ENCODE results near the gene STXBP4.
A peak's percentile ranks its signal among the peaks of the same experiment; 100 is the strongest.

The STXBP4 gene

DNA sequence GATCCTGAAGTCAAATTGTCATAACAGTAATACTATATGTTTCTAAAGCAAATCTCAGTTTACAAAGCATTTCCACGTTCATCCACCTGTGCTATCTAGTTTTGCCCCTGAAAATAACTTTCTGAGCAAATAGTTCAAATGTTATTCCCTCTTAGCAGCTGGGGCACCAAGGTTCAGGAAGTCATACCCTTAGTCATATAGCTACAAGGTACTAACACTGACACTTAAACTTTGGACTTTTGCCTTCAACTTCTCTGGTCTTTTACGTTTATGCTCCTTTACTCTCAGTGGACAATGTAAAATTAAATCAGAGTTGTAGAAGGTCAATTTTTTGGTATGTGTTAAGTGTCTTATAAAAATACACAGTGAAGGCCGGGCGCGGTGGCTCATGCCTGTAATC is 33.1 kb upstream of the STXBP4 start:
- TF ChIP-seq, protein P1, sequence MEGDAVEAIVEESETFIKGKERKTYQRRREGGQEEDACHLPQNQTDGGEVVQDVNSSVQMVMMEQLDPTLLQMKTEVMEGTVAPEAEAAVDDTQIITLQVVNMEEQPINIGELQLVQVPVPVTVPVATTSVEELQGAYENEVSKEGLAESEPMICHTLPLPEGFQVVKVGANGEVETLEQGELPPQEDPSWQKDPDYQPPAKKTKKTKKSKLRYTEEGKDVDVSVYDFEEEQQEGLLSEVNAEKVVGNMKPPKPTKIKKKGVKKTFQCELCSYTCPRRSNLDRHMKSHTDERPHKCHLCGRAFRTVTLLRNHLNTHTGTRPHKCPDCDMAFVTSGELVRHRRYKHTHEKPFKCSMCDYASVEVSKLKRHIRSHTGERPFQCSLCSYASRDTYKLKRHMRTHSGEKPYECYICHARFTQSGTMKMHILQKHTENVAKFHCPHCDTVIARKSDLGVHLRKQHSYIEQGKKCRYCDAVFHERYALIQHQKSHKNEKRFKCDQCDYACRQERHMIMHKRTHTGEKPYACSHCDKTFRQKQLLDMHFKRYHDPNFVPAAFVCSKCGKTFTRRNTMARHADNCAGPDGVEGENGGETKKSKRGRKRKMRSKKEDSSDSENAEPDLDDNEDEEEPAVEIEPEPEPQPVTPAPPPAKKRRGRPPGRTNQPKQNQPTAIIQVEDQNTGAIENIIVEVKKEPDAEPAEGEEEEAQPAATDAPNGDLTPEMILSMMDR (conservative IDR thresholded peaks at IDR 0.05; ENCODE audit: low read length), result no peak
- H3K4me3 ChIP-seq (ENCODE audit: low read length), result no peak overlapping the region
- DNase-seq (ENCODE audit: low read depth), result no peak

DNA sequence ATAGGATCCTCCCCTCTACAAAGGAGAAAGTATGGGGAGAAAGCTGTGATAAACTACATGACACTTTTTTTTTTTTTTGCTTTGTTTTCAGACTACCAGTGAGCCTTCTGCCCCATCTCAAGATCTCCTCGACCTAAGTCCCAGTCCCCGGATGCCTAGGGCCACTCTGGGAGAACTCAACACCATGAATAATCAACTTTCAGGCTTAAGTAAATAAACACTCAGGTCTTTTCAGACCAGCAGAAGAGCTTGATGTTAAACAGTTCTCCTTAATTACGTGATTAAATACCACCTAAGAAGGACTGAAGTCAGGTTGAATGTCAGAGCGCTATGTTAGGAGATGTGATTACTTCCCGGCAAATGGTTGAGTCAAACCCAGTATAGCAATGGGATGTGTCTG is 31.5 kb upstream of the STXBP4 start:
- DNase-seq (ENCODE audit: low read depth), result no peak
- TF ChIP-seq, protein P1 (conservative IDR thresholded peaks at IDR 0.05; ENCODE audit: low read length), result no peak

DNA sequence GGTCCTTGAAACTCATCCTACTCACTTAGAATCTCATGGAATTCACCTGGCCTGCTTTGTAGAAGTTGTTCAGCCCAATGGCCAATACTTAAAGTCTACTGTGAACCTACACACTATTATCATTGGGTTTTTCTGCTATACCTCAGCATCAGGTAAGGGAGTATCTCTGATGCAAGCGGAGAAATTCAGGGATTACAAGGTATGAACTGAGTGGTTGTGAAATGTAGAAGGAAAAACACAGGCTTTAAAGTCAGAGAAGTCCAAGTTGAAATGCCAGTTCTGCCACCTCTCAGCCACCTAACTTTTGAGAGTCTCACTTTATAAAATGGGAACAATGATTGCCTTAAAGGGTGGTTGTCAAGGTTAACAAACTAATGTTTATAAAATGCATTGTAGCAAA is 31.1 kb upstream of the STXBP4 start:
- no peak for DNase-seq (ENCODE audit: low read depth)
- TF ChIP-seq, protein P1 (conservative IDR thresholded peaks at IDR 0.05; ENCODE audit: low read length), result no peak
- H3K4me3 ChIP-seq (ENCODE audit: low read length), result no peak overlapping the region

More for the DNA sequence above, 31.5 kb upstream of the STXBP4 start:
- H3K4me3 ChIP-seq (ENCODE audit: low read length), result no peak overlapping the region

DNA sequence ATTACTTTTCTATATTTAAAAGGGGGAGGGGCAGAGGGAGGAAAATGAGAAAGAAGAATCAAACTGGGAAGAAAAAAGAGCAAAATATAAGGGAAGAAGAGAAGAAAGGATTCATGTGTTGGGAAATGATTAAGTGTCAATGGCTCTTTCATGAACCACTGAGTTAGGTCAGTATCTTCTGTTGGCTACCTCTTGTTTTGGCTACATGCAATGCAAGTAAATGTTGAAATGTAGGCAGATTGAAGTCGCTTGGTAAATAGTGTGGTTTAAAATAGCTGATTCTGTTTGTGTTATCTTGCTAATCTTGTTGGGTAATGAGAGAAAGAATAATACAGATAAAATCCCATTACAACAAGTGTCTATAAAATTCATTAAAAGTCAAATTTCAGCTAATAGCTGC is 27.3 kb upstream of the STXBP4 start:
- H3K4me3 ChIP-seq (ENCODE audit: low read length), result no peak overlapping the region
- no peak for DNase-seq (ENCODE audit: low read depth)
- TF ChIP-seq, protein P1 (conservative IDR thresholded peaks at IDR 0.05; ENCODE audit: low read length), result no peak

DNA sequence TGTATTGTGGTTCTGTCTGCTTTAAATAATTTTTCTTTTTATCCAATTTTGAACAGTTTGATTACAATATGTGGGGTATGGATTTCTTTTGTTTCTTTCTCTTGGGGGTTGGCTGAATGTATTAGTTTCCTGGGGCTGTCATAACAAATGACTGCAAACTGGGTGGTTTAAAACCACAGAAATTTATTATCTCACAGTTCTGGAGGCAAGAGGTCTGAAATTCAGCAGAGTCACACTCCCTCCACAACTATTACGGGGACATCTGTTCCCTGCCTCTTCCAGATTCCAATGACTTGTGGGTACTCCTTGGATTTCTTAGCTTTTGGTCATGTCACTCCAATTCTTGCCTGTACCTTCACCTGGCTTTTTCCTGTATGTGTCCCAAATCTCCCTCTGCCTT is 23.8 kb upstream of the STXBP4 start:
- DNase-seq (ENCODE audit: low read depth), result peak; percentile 71
- no peak overlapping the region for H3K4me3 ChIP-seq (ENCODE audit: low read length)
- TF ChIP-seq, protein P1 (conservative IDR thresholded peaks at IDR 0.05; ENCODE audit: low read length), result no peak

DNA sequence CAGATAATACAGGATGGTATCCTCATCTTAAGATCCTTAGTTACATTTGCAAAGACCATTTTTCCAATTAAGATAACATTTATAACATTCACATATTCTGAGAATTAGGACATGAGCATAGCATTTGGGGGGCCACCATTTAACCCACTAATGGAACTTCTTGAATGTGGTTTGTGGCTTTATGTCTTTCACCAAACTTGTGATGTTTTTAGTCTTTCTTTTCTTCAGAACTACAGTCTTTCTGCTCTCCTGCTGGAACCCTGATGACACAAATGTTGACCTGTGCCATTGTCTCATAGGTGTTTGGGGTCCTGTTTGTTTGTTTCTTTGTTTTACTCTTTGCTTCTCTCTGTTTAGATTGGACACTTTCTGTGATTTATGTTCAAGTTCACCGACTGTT is 23.3 kb upstream of the STXBP4 start:
- H3K4me3 ChIP-seq (ENCODE audit: low read length), result no peak overlapping the region
- TF ChIP-seq, protein P1 (conservative IDR thresholded peaks at IDR 0.05; ENCODE audit: low read length), result no peak
- DNase-seq (ENCODE audit: low read depth), result no peak

DNA sequence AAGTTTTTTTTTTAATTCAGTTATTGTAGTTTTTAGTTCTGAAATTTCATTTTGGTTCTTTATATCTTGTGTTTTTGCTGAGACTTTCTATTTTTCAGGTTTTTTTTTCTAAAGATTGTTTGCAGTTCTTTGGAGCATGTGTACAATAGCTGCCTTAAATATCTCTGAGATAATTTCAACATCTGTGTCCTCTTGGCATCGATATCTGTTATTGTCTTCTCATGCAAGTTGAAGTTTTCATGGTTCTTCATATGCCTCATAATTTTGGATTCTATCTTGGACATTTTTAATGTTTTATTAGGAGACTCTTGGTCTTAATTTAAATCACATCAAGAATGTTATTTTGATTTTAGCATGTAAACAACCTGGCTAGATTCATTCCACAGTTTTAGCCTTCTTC is 22.9 kb upstream of the STXBP4 start:
- DNase-seq (ENCODE audit: low read depth), result peak; percentile 54
- TF ChIP-seq, protein P1 (conservative IDR thresholded peaks at IDR 0.05; ENCODE audit: low read length), result no peak
- no peak overlapping the region for H3K4me3 ChIP-seq (ENCODE audit: low read length)
